Keratinocyte (primary cell): Measurements from ENCODE around the gene PECR. TPM values are rescaled to one million over a fixed set of nuclear protein-coding genes. Genes with fewer than 3 reads are reported as not detected.

Experiments used
- DNase-seq: peaks from one replicate; pipeline ENCODE4 v3.0.0-alpha.2; 2011; ENCODE audit warnings: low read depth, missing footprints, low spot score
- FAIRE-seq: peaks from 2 replicates; lab custom pipeline; 2011; peaks lifted over from hg19 to GRCh38; lab: Jason Lieb, UNC
- H2AFZ ChIP-seq: 2 replicates; pipeline ENCODE4 v1.6.0; 2012; ENCODE audit warnings: low read length, control low read depth, inconsistent platforms; ENCODE audit not compliant: control insufficient read depth
- H3K27ac ChIP-seq: 2 replicates; pipeline ENCODE4 v1.5.1; 2011; ENCODE audit warnings: low read length; ENCODE audit not compliant: control insufficient read depth, insufficient read depth
- H3K27me3 ChIP-seq: 3 replicates; pipeline ENCODE4 v1.6.0; 2011; ENCODE audit warnings: low read length; ENCODE audit not compliant: control insufficient read depth, insufficient read depth; ENCODE audit errors: extremely low read depth
- H3K36me3 ChIP-seq, 2 experiments: 2 replicates in 1 of 2; 3 replicates in 1 of 2; pipeline ENCODE4 v1.5.1; 2011; ENCODE audit warnings: low read length in 2 of 2, mild to moderate bottlenecking in 1 of 2; ENCODE audit not compliant: control insufficient read depth in 2 of 2, insufficient read depth in 2 of 2; ENCODE audit errors: extremely low read depth in 1 of 2
- H3K4me1 ChIP-seq: 3 replicates; pipeline ENCODE4 v1.5.1; 2011; ENCODE audit warnings: low read length; ENCODE audit not compliant: control insufficient read depth, insufficient read depth; ENCODE audit errors: extremely low read depth
- H3K4me2 ChIP-seq: 3 replicates; pipeline ENCODE4 v1.6.0; 2011; ENCODE audit warnings: low read depth, low read length; ENCODE audit not compliant: control insufficient read depth, insufficient read depth; ENCODE audit errors: extremely low read depth
- H3K4me3 ChIP-seq, 3 experiments: fragments of 200-600 bp in 1 of 3; sonication (generic) in 1 of 3; 2 replicates in 2 of 3; 3 replicates in 1 of 3; pipeline ENCODE4 v1.5.1; 2011 to 2016; ENCODE audit warnings: low read length in 3 of 3, mild to moderate bottlenecking in 3 of 3, control low read depth in 2 of 3, inconsistent platforms in 1 of 3, low read depth in 1 of 3, mixed read lengths in 1 of 3, mixed run types in 1 of 3, moderate library complexity in 1 of 3; ENCODE audit not compliant: control insufficient read depth in 2 of 3, insufficient read depth in 2 of 3; ENCODE audit errors: extremely low read depth in 1 of 3
- H3K79me2 ChIP-seq: 2 replicates; pipeline ENCODE4 v1.6.0; 2012; ENCODE audit warnings: low read length; ENCODE audit not compliant: control insufficient read depth, insufficient read depth
- H3K9ac ChIP-seq: 3 replicates; pipeline ENCODE4 v1.6.0; 2011; ENCODE audit warnings: low read length; ENCODE audit not compliant: control insufficient read depth, insufficient read depth; ENCODE audit errors: extremely low read depth
- H3K9me1 ChIP-seq: 3 replicates; pipeline ENCODE4 v1.6.0; 2011; ENCODE audit warnings: low read length; ENCODE audit not compliant: control insufficient read depth, insufficient read depth; ENCODE audit errors: extremely low read depth
- H3K9me3 ChIP-seq: 2 replicates; pipeline ENCODE4 v1.5.1; 2012; ENCODE audit warnings: low read depth, low read length; ENCODE audit not compliant: control insufficient read depth
- H4K20me1 ChIP-seq: 3 replicates; pipeline ENCODE4 v1.6.0; 2011; ENCODE audit warnings: low read length; ENCODE audit not compliant: control insufficient read depth, insufficient read depth; ENCODE audit errors: extremely low read depth
- CTCF ChIP-seq, 3 experiments: IDR thresholded peaks in 1 of 3; conservative IDR thresholded peaks in 1 of 3; optimal IDR thresholded peaks in 1 of 3; 2 replicates in 2 of 3; 3 replicates in 1 of 3; pipeline versions ENCODE3 to v1.5.1; 2011; ENCODE audit warnings: low read length in 3 of 3, mild to moderate bottlenecking in 3 of 3, moderate library complexity in 2 of 3, control low read depth in 1 of 3, inconsistent platforms in 1 of 3; ENCODE audit not compliant: insufficient read depth in 2 of 3; ENCODE audit errors: extremely low read depth in 1 of 3
- EZH2 ChIP-seq: IDR thresholded peaks from one replicate; pipeline ENCODE4 v1.6.1; 2012; ENCODE audit warnings: inconsistent platforms, mild to moderate bottlenecking, low read length, moderate library complexity
- dilution Hi-C: fragments of 300-500 bp; cut with MboI; formaldehyde crosslinking; loops from one replicate; pipeline ENCODE4 v1.7.0; 2020; ENCODE audit warnings: low sequenced_read_pairs; ENCODE audit not compliant: extremely low pct_ligation_motif_present
- polyA plus RNA-seq, 5 experiments: library from polyadenylated mRNA; depleted of rRNA in 3 of 5; stranded (reverse) in 3 of 5; stranded (forward) in 1 of 5; unstranded in 1 of 5; fragments of >200 nt; gene quantifications; 1 replicate in 1 of 5; 2 replicates in 3 of 5; 3 replicates in 1 of 5; pipeline versions ENCODE4 v1.2.1 to v1.2.3, GENCODE V29; 2011 to 2012; ENCODE audit warnings: missing spikeins in 2 of 5, low read depth in 1 of 5, low replicate concordance in 1 of 5

PECR gene
- polyA plus RNA-seq, 1 donor (not counting 4 experiments of a cell fraction or from before 2014, with no cell fraction given): 12.0 TPM

- peaks cover 4% of the 10 kb centered on the region for H3K27me3 ChIP-seq
- H3K9me1 ChIP-seq: no peaks in the 10 kb centered on the region
- TF ChIP-seq CTCF (optimal IDR thresholded peaks at IDR 0.05 in 1 of 3, IDR thresholded peaks at IDR 0.05 in 1 of 3, conservative IDR thresholded peaks at IDR 0.05 in 1 of 3; ENCODE audit: extremely low read depth in 1 of 3, insufficient read depth in 2 of 3, low read length in 3 of 3) (no peak), EZH2 (no peak)
- H2AFZ ChIP-seq: no peak overlapping the region
- no peak overlapping the region for H3K27ac ChIP-seq
- no peak overlapping the region for H3K4me2 ChIP-seq
- H3K36me3 ChIP-seq: no peaks in the 10 kb centered on the region
- no peaks in the 10 kb centered on the region for H3K9me3 ChIP-seq
- H3K4me3 ChIP-seq: no peak overlapping the region
- FAIRE-seq: no peak
- H3K4me1 ChIP-seq: no peaks in the 10 kb centered on the region
- no peaks in the 10 kb centered on the region for H4K20me1 ChIP-seq
- H3K79me2 ChIP-seq: no peaks in the 10 kb centered on the region
- no peak overlapping the region for H3K9ac ChIP-seq
- dilution Hi-C loops: no loop called here
- no peak for DNase-seq
Measured at GRCh38 chr2:216084547-216084946, 2.9 kb upstream of the PECR start.

- Histone ChIP-seq H2AFZ (no peak overlapping the region), H4K20me1 (no peaks in the 10 kb centered on the region), H3K79me2 (no peaks in the 10 kb centered on the region), H3K9me1 (no peaks in the 10 kb centered on the region), H3K27ac (no peak overlapping the region), H3K27me3 (peaks cover 4% of the 10 kb centered on the region), H3K36me3 (no peaks in the 10 kb centered on the region), H3K9me3 (no peaks in the 10 kb centered on the region), H3K4me3 (no peak overlapping the region), H3K4me2 (no peak overlapping the region), H3K9ac (no peak overlapping the region), H3K4me1 (no peaks in the 10 kb centered on the region)
- dilution Hi-C loops: no loop called here
- TF ChIP-seq CTCF (optimal IDR thresholded peaks at IDR 0.05 in 1 of 3, IDR thresholded peaks at IDR 0.05 in 1 of 3, conservative IDR thresholded peaks at IDR 0.05 in 1 of 3; ENCODE audit: extremely low read depth in 1 of 3, insufficient read depth in 2 of 3, low read length in 3 of 3) (no peak), EZH2 (no peak)
- no peak for FAIRE-seq
- DNase-seq: no peak
Measured at GRCh38 chr2:216083464-216084281, 2.1 kb upstream of the PECR start.
